OCI-LY1 (cell line): ENCODE results near the gene TAB2.

Experiments used
- H2AFZ ChIP-seq: fragments of 200-600 bp; sonication (generic), shearing (Covaris generic); 2 replicates; pipeline ENCODE4 v1.6.0; 2014; ENCODE audit warnings: antibody characterized with exemption, mild to moderate bottlenecking, low read length
- H3F3A ChIP-seq: fragments of 200-600 bp; sonication (generic), shearing (Covaris generic); 2 replicates; pipeline ENCODE4 v1.6.0; 2014; ENCODE audit warnings: mild to moderate bottlenecking, antibody characterized with exemption, low read length, moderate library complexity; ENCODE audit not compliant: insufficient read depth
- H3K27ac ChIP-seq: fragments of 200-600 bp; sonication (generic); 2 replicates; pipeline ENCODE4 v1.5.1; 2014; ENCODE audit warnings: low read length, mixed run types, mild to moderate bottlenecking, low read depth; ENCODE audit not compliant: poor library complexity, severe bottlenecking
- H3K27me3 ChIP-seq: fragments of 200-600 bp; sonication (generic); 2 replicates; pipeline ENCODE4 v1.6.0; 2014; ENCODE audit warnings: antibody characterized with exemption, mild to moderate bottlenecking, low read length, moderate library complexity; ENCODE audit not compliant: insufficient read depth
- H3K36me3 ChIP-seq: fragments of 200-600 bp; sonication (generic); 2 replicates; pipeline ENCODE4 v1.6.1; 2014; ENCODE audit warnings: mild to moderate bottlenecking, antibody characterized with exemption, low read length, moderate library complexity, mixed read lengths; ENCODE audit not compliant: insufficient read depth
- H3K4me1 ChIP-seq: fragments of 200-600 bp; sonication (generic); 2 replicates; pipeline ENCODE4 v1.5.1; 2014; ENCODE audit warnings: mild to moderate bottlenecking, low read length, moderate library complexity; ENCODE audit not compliant: insufficient read depth, severe bottlenecking
- H3K4me2 ChIP-seq: fragments of 200-600 bp; sonication (generic), shearing (Covaris generic); 2 replicates; pipeline ENCODE4 v1.6.1; 2014; ENCODE audit warnings: low read length
- H3K4me3 ChIP-seq: fragments of 200-600 bp; sonication (generic); 2 replicates; pipeline ENCODE4 v1.5.1; 2014; ENCODE audit warnings: low read length, low read depth, mild to moderate bottlenecking, mixed read lengths; ENCODE audit not compliant: poor library complexity, severe bottlenecking
- H3K79me2 ChIP-seq: fragments of 200-600 bp; shearing (Covaris generic); 2 replicates; pipeline ENCODE4 v1.6.1; 2016; ENCODE audit warnings: mixed run types, low read length, mixed read lengths; ENCODE audit not compliant: insufficient read depth
- H3K9ac ChIP-seq: fragments of 200-600 bp; sonication (generic), shearing (Covaris generic); 2 replicates; pipeline ENCODE4 v1.6.1; 2014; ENCODE audit warnings: mild to moderate bottlenecking, low read length, mixed read lengths
- H3K9me2 ChIP-seq: fragments of 200-600 bp; sonication (generic), shearing (Covaris generic); 2 replicates; pipeline ENCODE4 v1.6.1; 2014; ENCODE audit warnings: low read depth, mild to moderate bottlenecking, low read length, mixed read lengths
- H3K9me3 ChIP-seq: fragments of 200-600 bp; shearing (Covaris generic); 2 replicates; pipeline ENCODE4 v1.6.1; 2014; ENCODE audit warnings: low read length, mixed read lengths
- H4K20me1 ChIP-seq: fragments of 200-600 bp; sonication (generic), shearing (Covaris generic); 2 replicates; pipeline ENCODE4 v1.6.0; 2016; ENCODE audit warnings: mild to moderate bottlenecking, low read length; ENCODE audit not compliant: insufficient read depth
- CTCF ChIP-seq: fragments of 200-600 bp; sonication (generic), shearing (Covaris generic); IDR thresholded peaks from 2 replicates; pipeline ENCODE4 v1.5.1; 2017; ENCODE audit warnings: mild to moderate bottlenecking, antibody characterized with exemption, low read length, moderate library complexity, mixed read lengths
- EZH2 ChIP-seq: fragments of 200-600 bp; sonication (generic), shearing (Covaris generic); IDR thresholded peaks from 2 replicates; pipeline ENCODE4 v1.8.0; 2017; ENCODE audit warnings: borderline replicate concordance, mixed run types, mild to moderate bottlenecking, antibody characterized with exemption, low read length, moderate library complexity, mixed read lengths

TAB2 gene

GRCh38 chr6:149429427-149430360 lies 112.2 kb downstream of the TAB2 start:
- H3K36me3 ChIP-seq = no peaks in the 10 kb centered on the region
- no peaks in the 10 kb centered on the region for H3K9me2 ChIP-seq
- no peaks in the 10 kb centered on the region for H3K9me3 ChIP-seq
- no peaks in the 10 kb centered on the region for H3K27me3 ChIP-seq
- no peaks in the 10 kb centered on the region for H4K20me1 ChIP-seq
- H3K4me2 ChIP-seq = no peak overlapping the region
- no peak overlapping the region for H3K9ac ChIP-seq
- H3F3A ChIP-seq = no peaks in the 10 kb centered on the region
- H3K79me2 ChIP-seq = no peaks in the 10 kb centered on the region
- no peaks in the 10 kb centered on the region for H3K4me1 ChIP-seq
- no peak overlapping the region for H3K4me3 ChIP-seq
- no peak for TF ChIP-seq EZH2
- no peak for TF ChIP-seq CTCF
- H2AFZ ChIP-seq = no peak overlapping the region
- H3K27ac ChIP-seq = no peak overlapping the region

DNA sequence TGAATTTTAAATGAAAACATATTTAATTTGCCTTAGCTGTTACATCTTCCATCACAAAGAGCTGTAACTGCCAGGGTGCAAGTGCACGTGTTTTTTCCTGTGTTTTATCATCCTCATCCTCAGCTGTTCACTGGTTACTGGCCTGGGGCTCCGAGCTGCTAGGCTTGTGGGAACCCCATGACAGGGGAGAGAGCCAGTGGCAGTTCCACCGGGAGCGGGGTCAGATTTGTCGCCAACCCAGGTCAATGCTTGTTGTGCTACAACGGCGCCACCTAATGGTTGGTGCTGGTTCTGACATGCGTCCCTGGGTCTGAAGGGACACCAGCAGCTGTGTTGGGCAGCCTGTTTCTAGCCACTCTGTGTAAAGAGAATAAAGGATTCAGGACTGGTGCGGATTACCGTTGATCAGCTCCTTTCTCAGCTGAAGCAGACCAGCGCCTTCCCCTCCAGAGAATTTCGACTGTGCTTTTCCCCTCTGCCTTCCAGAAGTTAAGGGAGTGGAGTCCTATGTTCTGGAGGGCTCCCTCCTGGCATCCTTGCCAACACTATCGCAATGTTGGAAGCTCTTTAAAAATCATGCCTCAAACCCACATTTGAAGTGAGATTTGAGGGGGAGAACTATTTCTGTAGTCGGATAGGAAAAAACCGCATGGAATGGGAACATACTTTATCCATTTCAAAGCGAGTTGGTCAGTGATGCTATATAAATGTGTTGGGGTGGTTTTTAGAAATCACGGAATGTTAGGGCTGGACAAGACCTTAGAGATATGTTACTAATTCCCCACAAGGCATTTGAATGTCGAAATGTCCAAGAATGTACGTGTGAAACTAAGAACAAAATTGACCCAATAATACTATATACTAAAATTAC lies 114.6 kb downstream of the TAB2 start:
- no peak overlapping the region for H3K4me3 ChIP-seq
- H3K27ac ChIP-seq = no peak overlapping the region
- H3K36me3 ChIP-seq = no peaks in the 10 kb centered on the region
- H3K9me2 ChIP-seq = no peaks in the 10 kb centered on the region
- H3K79me2 ChIP-seq = no peaks in the 10 kb centered on the region
- no peaks in the 10 kb centered on the region for H3F3A ChIP-seq
- H4K20me1 ChIP-seq = no peaks in the 10 kb centered on the region
- H3K4me1 ChIP-seq = no peaks in the 10 kb centered on the region
- TF ChIP-seq CTCF = peak; percentile 97
- TF ChIP-seq EZH2 = no peak
- H3K9me3 ChIP-seq = no peaks in the 10 kb centered on the region
- 0 out of 2 replicates have a peak overlapping the region, but pooled peaks have one; percentile 29 for H3K4me2 ChIP-seq
- H3K9ac ChIP-seq = no peak overlapping the region
- no peaks in the 10 kb centered on the region for H3K27me3 ChIP-seq
- no peak overlapping the region for H2AFZ ChIP-seq

DNA sequence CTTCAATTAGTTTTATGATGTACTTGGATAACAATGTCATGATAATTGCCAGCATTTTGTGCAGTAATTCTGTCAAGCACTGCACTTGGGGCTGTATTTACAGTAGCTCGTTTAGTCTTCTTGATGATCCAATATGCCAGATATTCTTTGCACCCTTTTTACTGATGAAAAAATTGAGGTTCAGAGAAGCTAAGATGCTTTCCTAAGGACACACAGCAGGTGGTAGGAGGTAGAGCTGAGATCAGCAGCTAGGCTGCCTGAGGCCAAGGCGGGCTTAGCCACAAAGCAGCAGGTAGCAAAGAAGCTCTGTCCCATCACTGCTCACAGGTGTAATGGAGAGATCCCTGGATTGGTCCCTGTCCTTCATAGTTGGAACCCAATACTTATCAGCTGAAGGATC lies 115.9 kb downstream of the TAB2 start:
- no peaks in the 10 kb centered on the region for H4K20me1 ChIP-seq
- no peaks in the 10 kb centered on the region for H3K79me2 ChIP-seq

More for the DNA sequence above, 115.9 kb downstream of the TAB2 start:
- H3K9me2 ChIP-seq = no peaks in the 10 kb centered on the region
- H3K4me3 ChIP-seq = no peak overlapping the region
- H3K27ac ChIP-seq = no peak overlapping the region
- H3K4me1 ChIP-seq = no peaks in the 10 kb centered on the region
- no peaks in the 10 kb centered on the region for H3F3A ChIP-seq
- no peaks in the 10 kb centered on the region for H3K9me3 ChIP-seq
- no peak overlapping the region for H3K9ac ChIP-seq
- H3K27me3 ChIP-seq = no peaks in the 10 kb centered on the region
- H2AFZ ChIP-seq = no peak overlapping the region
- H3K36me3 ChIP-seq = no peaks in the 10 kb centered on the region
- TF ChIP-seq CTCF (no peak), EZH2 (no peak)
- no peak overlapping the region for H3K4me2 ChIP-seq
